T-helper 1 cell (primary cell): ENCODE measurements around the gene TTL.

Experiments used
- DNase-seq, 5 donors: peaks; one replicate each; pipeline ENCODE4 v3.0.0-alpha.2; 2012 to 2020

Gene TTL

GRCh38 chr2:112584134-112584890 lies 102.4 kb downstream of the TTL start, which contains the start of gene CHCHD5:
TSS of gene CHCHD5 (plus strand) at chr2:112584609. CDS start at chr2:112584648, 39 bp downstream.
- DNase-seq, result peak; percentile 83 to 98 (median 93)

GRCh38 chr2:112584891-112585250 lies 102.9 kb downstream of the TTL start:
- no peak for DNase-seq

DNA sequence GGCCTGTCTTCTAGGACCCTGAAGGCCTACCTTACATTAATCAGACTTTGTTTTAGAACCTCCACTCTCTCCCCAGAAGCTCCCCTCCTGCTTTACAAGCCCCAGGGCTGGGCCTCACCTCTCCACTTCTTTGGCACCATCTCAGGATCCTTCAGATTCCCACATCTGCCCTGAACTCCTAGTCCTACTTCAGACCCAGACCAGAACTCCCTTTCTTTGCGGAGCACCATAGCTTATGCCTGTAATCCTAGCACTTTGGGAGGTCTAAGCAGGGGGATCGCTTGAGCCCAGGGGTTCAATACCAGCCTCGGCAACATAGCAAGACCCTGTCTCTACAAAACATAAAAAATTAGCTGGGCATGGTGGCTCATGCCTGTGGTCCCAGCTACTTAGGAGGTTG lies 103.4 kb downstream of the TTL start:
- no peak for DNase-seq

DNA sequence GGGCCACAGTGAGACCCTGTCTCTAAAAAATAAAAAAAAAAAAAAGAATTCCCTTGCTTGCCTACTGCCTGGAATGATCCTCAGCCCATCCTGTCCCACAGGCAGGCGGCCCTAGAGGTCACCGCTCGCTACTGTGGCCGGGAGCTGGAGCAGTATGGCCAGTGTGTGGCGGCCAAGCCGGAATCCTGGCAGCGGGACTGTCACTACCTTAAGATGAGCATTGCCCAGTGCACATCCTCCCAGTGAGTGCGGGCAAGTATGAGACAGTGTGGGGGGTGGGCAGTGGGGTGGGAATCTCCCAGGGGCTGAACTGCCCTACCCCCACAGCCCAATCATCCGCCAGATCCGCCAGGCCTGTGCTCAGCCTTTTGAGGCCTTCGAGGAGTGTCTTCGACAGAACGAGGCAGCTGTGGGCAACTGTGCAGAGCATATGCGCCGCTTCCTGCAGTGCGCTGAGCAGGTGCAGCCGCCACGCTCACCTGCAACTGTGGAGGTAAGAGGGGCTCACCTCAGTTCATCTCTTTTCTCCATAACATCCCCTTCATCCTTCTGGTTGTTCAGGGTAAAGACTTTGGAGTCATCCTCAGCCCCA lies 104.0 kb downstream of the TTL start:
- no peak for DNase-seq

GRCh38 chr2:112588611-112589045 lies 106.7 kb downstream of the TTL start:
- no peak for DNase-seq
